ENCODE data around the gene UGGT1.

- TF ChIP-seq CTCF (conservative IDR thresholded peaks at IDR 0.05; ENCODE audit: low read depth, low read length) (no peak), EZH2 (IDR thresholded peaks at IDR 0.05; ENCODE audit: borderline replicate concordance, low read depth, low read length, poor library complexity, severe bottlenecking) (no peak)
Measured at GRCh38 chr2:128105072-128105471, 14.1 kb downstream of the UGGT1 start.
